PC-9 (cell line): ENCODE data around the gene CYLD.

Experiments
- EZH2 ChIP-seq: fragments of 200-600 bp; sonication (generic); IDR thresholded peaks from 2 replicates; pipeline ENCODE4 v1.8.0; 2017; ENCODE audit warnings: antibody characterized with exemption, low read depth
- TF ChIP-seq, protein P1 (sequence below): fragments of 200-600 bp; sonication (generic); conservative IDR thresholded peaks from 2 replicates; pipeline ENCODE4 v1.6.1; 2017; ENCODE audit warnings: mixed run types, antibody characterized with exemption, mild to moderate bottlenecking, moderate library complexity

GRCh38 chr16:50781518-50781917, 39.6 kb downstream of the CYLD start:
- TF ChIP-seq, protein P1, sequence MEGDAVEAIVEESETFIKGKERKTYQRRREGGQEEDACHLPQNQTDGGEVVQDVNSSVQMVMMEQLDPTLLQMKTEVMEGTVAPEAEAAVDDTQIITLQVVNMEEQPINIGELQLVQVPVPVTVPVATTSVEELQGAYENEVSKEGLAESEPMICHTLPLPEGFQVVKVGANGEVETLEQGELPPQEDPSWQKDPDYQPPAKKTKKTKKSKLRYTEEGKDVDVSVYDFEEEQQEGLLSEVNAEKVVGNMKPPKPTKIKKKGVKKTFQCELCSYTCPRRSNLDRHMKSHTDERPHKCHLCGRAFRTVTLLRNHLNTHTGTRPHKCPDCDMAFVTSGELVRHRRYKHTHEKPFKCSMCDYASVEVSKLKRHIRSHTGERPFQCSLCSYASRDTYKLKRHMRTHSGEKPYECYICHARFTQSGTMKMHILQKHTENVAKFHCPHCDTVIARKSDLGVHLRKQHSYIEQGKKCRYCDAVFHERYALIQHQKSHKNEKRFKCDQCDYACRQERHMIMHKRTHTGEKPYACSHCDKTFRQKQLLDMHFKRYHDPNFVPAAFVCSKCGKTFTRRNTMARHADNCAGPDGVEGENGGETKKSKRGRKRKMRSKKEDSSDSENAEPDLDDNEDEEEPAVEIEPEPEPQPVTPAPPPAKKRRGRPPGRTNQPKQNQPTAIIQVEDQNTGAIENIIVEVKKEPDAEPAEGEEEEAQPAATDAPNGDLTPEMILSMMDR, result no peak
- TF ChIP-seq EZH2, result no peak
